K562 (cell line): ENCODE results near the gene GRK4. TPM values are rescaled to one million over a fixed set of nuclear protein-coding genes. Genes with fewer than 3 reads are reported as not detected.
A peak's percentile ranks its signal among the peaks of the same experiment; 100 is the strongest.

ENCODE experiments used
- CHD1 ChIP-seq: fragments of 200-600 bp; sonication (generic); IDR thresholded peaks from one replicate; pipeline ENCODE4 v1.6.1; 2012; ENCODE audit warnings: mild to moderate bottlenecking, moderate library complexity, low read length, inconsistent platforms
- COPS2 ChIP-seq: fragments of 450-650 bp; conservative IDR thresholded peaks from 2 replicates; pipeline ENCODE4 v1.6.1; 2016; ENCODE audit warnings: mild to moderate bottlenecking, moderate library complexity
- PHB2 ChIP-seq: fragments of 450-650 bp; IDR thresholded peaks from 2 replicates; pipeline ENCODE4 v1.6.1; 2017; ENCODE audit warnings: low read depth
- PPARD ChIP-seq: fragments of 250-450 bp; sonication (Bioruptor Pico); IDR thresholded peaks from 2 replicates; pipeline ENCODE4 v1.8.0; 2022; ENCODE audit warnings: inconsistent platforms, mild to moderate bottlenecking, moderate library complexity
- RBBP5 ChIP-seq: fragments of 200-600 bp; sonication (generic); IDR thresholded peaks from 2 replicates; pipeline ENCODE4 v1.6.1; 2012; ENCODE audit warnings: borderline replicate concordance, mild to moderate bottlenecking, low read length, control low read depth, inconsistent platforms; ENCODE audit not compliant: insufficient read depth, poor library complexity, severe bottlenecking
- RCOR1 ChIP-seq, 2 experiments: IDR thresholded peaks; 2 replicates each; pipeline ENCODE4 v1.6.1; 2012; ENCODE audit warnings: low read depth in 2 of 2, low read length in 2 of 2, borderline replicate concordance in 1 of 2, improper control_type of control experiment in 1 of 2
- SRF ChIP-seq, 2 experiments: fragments of 250-450, 450-650 bp in 1 of 2; sonication (Bioruptor Pico) in 1 of 2; sonication (generic) in 1 of 2; formaldehyde crosslinking; IDR thresholded peaks; 2 replicates each; pipeline versions ENCODE4 v1.5.0 to v1.5.1; 2020 to 2022; ENCODE audit warnings: mild to moderate bottlenecking in 1 of 2, missing genetic modification reagents in 1 of 2
- ZFX ChIP-seq: sonication (generic); formaldehyde crosslinking; IDR thresholded peaks from 2 replicates; pipeline ENCODE4 v1.8.0; 2022; ENCODE audit warnings: mild to moderate bottlenecking, missing genetic modification reagents, moderate library complexity
- ZNF23 ChIP-seq: fragments of 250-450 bp; sonication (Bioruptor Pico); IDR thresholded peaks from 2 replicates; pipeline ENCODE4 v1.4.0; 2020; ENCODE audit warnings: mild to moderate bottlenecking
- ZNF431 ChIP-seq: sonication (generic); formaldehyde crosslinking; IDR thresholded peaks from 2 replicates; pipeline ENCODE4 v1.8.0; 2022; ENCODE audit warnings: mild to moderate bottlenecking, missing genetic modification reagents
- ZNF668 ChIP-seq: fragments of 250-450 bp; sonication (Bioruptor Pico); IDR thresholded peaks from 2 replicates; pipeline ENCODE4 v1.8.0; 2022; ENCODE audit warnings: mild to moderate bottlenecking, inconsistent platforms
- polyA plus RNA-seq, 8 experiments: library from polyadenylated mRNA; depleted of rRNA in 4 of 8; stranded (reverse) in 5 of 8; unstranded in 3 of 8; fragments of >200 nt; fragmentation: Nextera tagmentation in 2 of 8; fragmentation: Illumina TruSeq in 1 of 8; extraction: Ambion mirVana in 2 of 8; extraction: Trizol in 1 of 8; gene quantifications; 2 replicates each; pipeline versions ENCODE4 v1.2.1 to v1.2.3, GENCODE V29; 2011 to 2014; ENCODE audit warnings: inconsistent platforms in 1 of 8, missing spikeins in 1 of 8
- total RNA-seq, 7 experiments: library from RNA; depleted of rRNA in 6 of 7; stranded (reverse); fragments of >200 nt in 6 of 7; fragmentation: Illumina TruSeq in 2 of 7; extraction: Trizol in 2 of 7; gene quantifications; 2 replicates each; pipeline versions ENCODE4 v1.2.1 to v1.2.3, GENCODE V29; 2011 to 2021; ENCODE audit warnings: low replicate concordance in 1 of 7
- TF ChIP-seq, protein P1 (sequence below): IDR thresholded peaks from 3 replicates; pipeline ENCODE4 v1.6.1; 2011; ENCODE audit warnings: borderline replicate concordance, mild to moderate bottlenecking, moderate library complexity; ENCODE audit not compliant: insufficient read length; ENCODE audit errors: extremely low read depth
- TF ChIP-seq, protein P2 (sequence below): fragments of 450-650 bp; conservative IDR thresholded peaks from 2 replicates; pipeline ENCODE4 v1.6.1; 2016; ENCODE audit warnings: missing genetic modification characterization, low read depth, mild to moderate bottlenecking, missing compliant biosample characterization, moderate library complexity
- TF ChIP-seq, protein P3 (sequence below): sonication (generic); formaldehyde crosslinking; IDR thresholded peaks from 2 replicates; pipeline ENCODE4 v1.8.0; 2023; ENCODE audit warnings: missing genetic modification reagents, mild to moderate bottlenecking, borderline replicate concordance
- TF ChIP-seq, protein P4 (sequence below): sonication (generic); formaldehyde crosslinking; IDR thresholded peaks from 2 replicates; pipeline ENCODE4 v1.8.1; 2022; ENCODE audit warnings: missing genetic modification reagents

Gene GRK4
- total and polyA plus RNA-seq, 9 of the 15 experiments (the other 6 are each of a cell fraction or from before 2014, with no cell fraction given): 1.1 to 4.8 (median 2.6) TPM

DNA sequence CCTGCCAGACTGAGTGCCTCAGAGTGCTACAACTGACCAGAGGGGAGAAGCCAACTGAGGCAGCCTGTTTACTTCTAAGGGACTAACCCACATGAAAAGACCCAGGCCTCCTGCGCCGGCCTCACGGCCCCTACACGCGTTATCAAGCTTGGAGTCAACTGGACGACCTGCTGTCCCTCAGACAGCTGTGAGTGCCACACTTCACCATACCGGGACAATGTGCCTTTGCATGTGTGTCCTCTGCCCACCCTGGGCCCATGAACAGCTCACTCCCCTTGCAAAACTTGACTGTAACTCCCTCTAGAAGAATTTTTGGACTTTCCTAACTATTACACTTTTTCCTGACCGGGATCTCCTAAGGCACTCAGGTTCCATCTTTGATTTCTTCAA, 2.0 kb upstream of the GRK4 start (continued):
- no peak for TF ChIP-seq SRF (CRISPR knock-in tag; IDR thresholded peaks at IDR 0.05)
- no peak for TF ChIP-seq RCOR1 (IDR thresholded peaks at IDR 0.05; ENCODE audit: borderline replicate concordance in 1 of 2, low read depth in 2 of 2, low read length in 2 of 2)
- no peak for TF ChIP-seq ZNF668 (CRISPR knock-in tag)
- TF ChIP-seq RBBP5: peak; percentile 53
- TF ChIP-seq ZNF23: no peak
- no peak for TF ChIP-seq PPARD (CRISPR knock-in tag)
- no peak for TF ChIP-seq PHB2
- TF ChIP-seq, protein P1, sequence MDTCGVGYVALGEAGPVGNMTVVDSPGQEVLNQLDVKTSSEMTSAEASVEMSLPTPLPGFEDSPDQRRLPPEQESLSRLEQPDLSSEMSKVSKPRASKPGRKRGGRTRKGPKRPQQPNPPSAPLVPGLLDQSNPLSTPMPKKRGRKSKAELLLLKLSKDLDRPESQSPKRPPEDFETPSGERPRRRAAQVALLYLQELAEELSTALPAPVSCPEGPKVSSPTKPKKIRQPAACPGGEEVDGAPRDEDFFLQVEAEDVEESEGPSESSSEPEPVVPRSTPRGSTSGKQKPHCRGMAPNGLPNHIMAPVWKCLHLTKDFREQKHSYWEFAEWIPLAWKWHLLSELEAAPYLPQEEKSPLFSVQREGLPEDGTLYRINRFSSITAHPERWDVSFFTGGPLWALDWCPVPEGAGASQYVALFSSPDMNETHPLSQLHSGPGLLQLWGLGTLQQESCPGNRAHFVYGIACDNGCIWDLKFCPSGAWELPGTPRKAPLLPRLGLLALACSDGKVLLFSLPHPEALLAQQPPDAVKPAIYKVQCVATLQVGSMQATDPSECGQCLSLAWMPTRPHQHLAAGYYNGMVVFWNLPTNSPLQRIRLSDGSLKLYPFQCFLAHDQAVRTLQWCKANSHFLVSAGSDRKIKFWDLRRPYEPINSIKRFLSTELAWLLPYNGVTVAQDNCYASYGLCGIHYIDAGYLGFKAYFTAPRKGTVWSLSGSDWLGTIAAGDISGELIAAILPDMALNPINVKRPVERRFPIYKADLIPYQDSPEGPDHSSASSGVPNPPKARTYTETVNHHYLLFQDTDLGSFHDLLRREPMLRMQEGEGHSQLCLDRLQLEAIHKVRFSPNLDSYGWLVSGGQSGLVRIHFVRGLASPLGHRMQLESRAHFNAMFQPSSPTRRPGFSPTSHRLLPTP: no peak
- no peak for TF ChIP-seq ZNF431 (CRISPR knock-in tag)
- TF ChIP-seq, protein P2, sequence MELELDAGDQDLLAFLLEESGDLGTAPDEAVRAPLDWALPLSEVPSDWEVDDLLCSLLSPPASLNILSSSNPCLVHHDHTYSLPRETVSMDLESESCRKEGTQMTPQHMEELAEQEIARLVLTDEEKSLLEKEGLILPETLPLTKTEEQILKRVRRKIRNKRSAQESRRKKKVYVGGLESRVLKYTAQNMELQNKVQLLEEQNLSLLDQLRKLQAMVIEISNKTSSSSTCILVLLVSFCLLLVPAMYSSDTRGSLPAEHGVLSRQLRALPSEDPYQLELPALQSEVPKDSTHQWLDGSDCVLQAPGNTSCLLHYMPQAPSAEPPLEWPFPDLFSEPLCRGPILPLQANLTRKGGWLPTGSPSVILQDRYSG (tag): no peak
- no peak for TF ChIP-seq COPS2
- TF ChIP-seq ZFX (CRISPR knock-in tag): peak; percentile 51
- no peak for TF ChIP-seq CHD1
- TF ChIP-seq, protein P3, sequence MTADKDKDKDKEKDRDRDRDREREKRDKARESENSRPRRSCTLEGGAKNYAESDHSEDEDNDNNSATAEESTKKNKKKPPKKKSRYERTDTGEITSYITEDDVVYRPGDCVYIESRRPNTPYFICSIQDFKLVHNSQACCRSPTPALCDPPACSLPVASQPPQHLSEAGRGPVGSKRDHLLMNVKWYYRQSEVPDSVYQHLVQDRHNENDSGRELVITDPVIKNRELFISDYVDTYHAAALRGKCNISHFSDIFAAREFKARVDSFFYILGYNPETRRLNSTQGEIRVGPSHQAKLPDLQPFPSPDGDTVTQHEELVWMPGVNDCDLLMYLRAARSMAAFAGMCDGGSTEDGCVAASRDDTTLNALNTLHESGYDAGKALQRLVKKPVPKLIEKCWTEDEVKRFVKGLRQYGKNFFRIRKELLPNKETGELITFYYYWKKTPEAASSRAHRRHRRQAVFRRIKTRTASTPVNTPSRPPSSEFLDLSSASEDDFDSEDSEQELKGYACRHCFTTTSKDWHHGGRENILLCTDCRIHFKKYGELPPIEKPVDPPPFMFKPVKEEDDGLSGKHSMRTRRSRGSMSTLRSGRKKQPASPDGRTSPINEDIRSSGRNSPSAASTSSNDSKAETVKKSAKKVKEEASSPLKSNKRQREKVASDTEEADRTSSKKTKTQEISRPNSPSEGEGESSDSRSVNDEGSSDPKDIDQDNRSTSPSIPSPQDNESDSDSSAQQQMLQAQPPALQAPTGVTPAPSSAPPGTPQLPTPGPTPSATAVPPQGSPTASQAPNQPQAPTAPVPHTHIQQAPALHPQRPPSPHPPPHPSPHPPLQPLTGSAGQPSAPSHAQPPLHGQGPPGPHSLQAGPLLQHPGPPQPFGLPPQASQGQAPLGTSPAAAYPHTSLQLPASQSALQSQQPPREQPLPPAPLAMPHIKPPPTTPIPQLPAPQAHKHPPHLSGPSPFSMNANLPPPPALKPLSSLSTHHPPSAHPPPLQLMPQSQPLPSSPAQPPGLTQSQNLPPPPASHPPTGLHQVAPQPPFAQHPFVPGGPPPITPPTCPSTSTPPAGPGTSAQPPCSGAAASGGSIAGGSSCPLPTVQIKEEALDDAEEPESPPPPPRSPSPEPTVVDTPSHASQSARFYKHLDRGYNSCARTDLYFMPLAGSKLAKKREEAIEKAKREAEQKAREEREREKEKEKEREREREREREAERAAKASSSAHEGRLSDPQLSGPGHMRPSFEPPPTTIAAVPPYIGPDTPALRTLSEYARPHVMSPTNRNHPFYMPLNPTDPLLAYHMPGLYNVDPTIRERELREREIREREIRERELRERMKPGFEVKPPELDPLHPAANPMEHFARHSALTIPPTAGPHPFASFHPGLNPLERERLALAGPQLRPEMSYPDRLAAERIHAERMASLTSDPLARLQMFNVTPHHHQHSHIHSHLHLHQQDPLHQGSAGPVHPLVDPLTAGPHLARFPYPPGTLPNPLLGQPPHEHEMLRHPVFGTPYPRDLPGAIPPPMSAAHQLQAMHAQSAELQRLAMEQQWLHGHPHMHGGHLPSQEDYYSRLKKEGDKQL: no peak
- TF ChIP-seq, protein P4, sequence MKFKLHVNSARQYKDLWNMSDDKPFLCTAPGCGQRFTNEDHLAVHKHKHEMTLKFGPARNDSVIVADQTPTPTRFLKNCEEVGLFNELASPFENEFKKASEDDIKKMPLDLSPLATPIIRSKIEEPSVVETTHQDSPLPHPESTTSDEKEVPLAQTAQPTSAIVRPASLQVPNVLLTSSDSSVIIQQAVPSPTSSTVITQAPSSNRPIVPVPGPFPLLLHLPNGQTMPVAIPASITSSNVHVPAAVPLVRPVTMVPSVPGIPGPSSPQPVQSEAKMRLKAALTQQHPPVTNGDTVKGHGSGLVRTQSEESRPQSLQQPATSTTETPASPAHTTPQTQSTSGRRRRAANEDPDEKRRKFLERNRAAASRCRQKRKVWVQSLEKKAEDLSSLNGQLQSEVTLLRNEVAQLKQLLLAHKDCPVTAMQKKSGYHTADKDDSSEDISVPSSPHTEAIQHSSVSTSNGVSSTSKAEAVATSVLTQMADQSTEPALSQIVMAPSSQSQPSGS (CRISPR knock-in tag): no peak
